GM12878 (cell line): Measurements from ENCODE around the gene HADH. TPM values are rescaled to one million over a fixed set of nuclear protein-coding genes. Genes with fewer than 3 reads are reported as not detected.

Experiments used
- CREM ChIP-seq: IDR thresholded peaks from 2 replicates; pipeline ENCODE4 v1.6.1; 2014; ENCODE audit warnings: antibody characterized with exemption, low read depth
- EGR1 ChIP-seq, 2 experiments: IDR thresholded peaks; 1 replicate in 1 of 2; 2 replicates in 1 of 2; pipeline ENCODE4 v1.6.1; 2011 to 2012; ENCODE audit warnings: low read depth in 2 of 2, low read length in 2 of 2, borderline replicate concordance in 1 of 2, mild to moderate bottlenecking in 1 of 2, moderate library complexity in 1 of 2
- EZH2 ChIP-seq: IDR thresholded peaks from 2 replicates; pipeline ENCODE4 v1.6.1; 2012; ENCODE audit warnings: low read depth, mild to moderate bottlenecking, control low read depth, inconsistent platforms, low read length, borderline replicate concordance; ENCODE audit not compliant: control insufficient read depth
- FOXM1 ChIP-seq: IDR thresholded peaks from 2 replicates; pipeline ENCODE4 v1.6.1; 2012; ENCODE audit warnings: low read depth, mild to moderate bottlenecking, inconsistent platforms, low read length, moderate library complexity
- IKZF1 ChIP-seq: fragments of 450-650 bp; conservative IDR thresholded peaks from 2 replicates; pipeline ENCODE4 v1.6.1; 2017; ENCODE audit warnings: antibody characterized with exemption, mild to moderate bottlenecking
- MAX ChIP-seq: IDR thresholded peaks from 2 replicates; pipeline ENCODE4 v1.6.1; 2012; ENCODE audit warnings: low read depth, low read length, improper control_type of control experiment
- MEF2A ChIP-seq: IDR thresholded peaks from 2 replicates; pipeline ENCODE4 v1.6.1; 2011; ENCODE audit warnings: low read depth, mild to moderate bottlenecking, low read length, moderate library complexity; ENCODE audit not compliant: insufficient read depth
- PKNOX1 ChIP-seq: fragments of 450-650 bp; IDR thresholded peaks from 2 replicates; pipeline ENCODE4 v1.6.1; 2016; ENCODE audit warnings: mild to moderate bottlenecking
- POLR2AphosphoS5 ChIP-seq: IDR thresholded peaks from 2 replicates; pipeline ENCODE4 v1.6.1; 2011; ENCODE audit warnings: mild to moderate bottlenecking, low read length, inconsistent platforms
- POU2F2 ChIP-seq: IDR thresholded peaks from 3 replicates; pipeline ENCODE4 v1.6.1; 2011; ENCODE audit warnings: low read depth, mild to moderate bottlenecking, low read length, borderline replicate concordance
- RB1 ChIP-seq: fragments of 450-650 bp; formaldehyde crosslinking; IDR thresholded peaks from 2 replicates; pipeline ENCODE4 v1.6.1; 2017; ENCODE audit warnings: mild to moderate bottlenecking, borderline replicate concordance
- RELA ChIP-seq: fragments of 450-650 bp; IDR thresholded peaks from 2 replicates; pipeline ENCODE4 v1.8.0; 2014; ENCODE audit warnings: borderline replicate concordance; ENCODE audit not compliant: partially characterized antibody
- SIN3A ChIP-seq: IDR thresholded peaks from 2 replicates; pipeline ENCODE4 v1.6.1; 2012; ENCODE audit warnings: low read depth, low read length, improper control_type of control experiment
- SIX5 ChIP-seq: IDR thresholded peaks from 2 replicates; pipeline ENCODE4 v1.6.1; 2011; ENCODE audit warnings: mild to moderate bottlenecking, low read depth, low read length, moderate library complexity; ENCODE audit not compliant: severe bottlenecking
- SMAD5 ChIP-seq: IDR thresholded peaks from 2 replicates; pipeline ENCODE4 v1.6.1; 2016; ENCODE audit warnings: antibody characterized with exemption, low read depth
- SMARCA5 ChIP-seq: fragments of 450-650 bp; IDR thresholded peaks from 2 replicates; pipeline ENCODE4 v1.6.1; 2017; ENCODE audit warnings: mild to moderate bottlenecking
- SRF ChIP-seq, 2 experiments: IDR thresholded peaks; 2 replicates each; pipeline ENCODE4 v1.6.1; 2011; ENCODE audit warnings: low read depth in 2 of 2, low read length in 2 of 2, mild to moderate bottlenecking in 1 of 2, moderate library complexity in 1 of 2
- SUZ12 ChIP-seq: fragments of 200-600 bp; sonication (generic); IDR thresholded peaks from one replicate; pipeline ENCODE4 v1.6.1; 2018; ENCODE audit warnings: antibody characterized with exemption, mild to moderate bottlenecking; ENCODE audit not compliant: unreplicated experiment
- TAF1 ChIP-seq: IDR thresholded peaks from 2 replicates; pipeline ENCODE4 v1.6.1; 2011; ENCODE audit warnings: mild to moderate bottlenecking, low read depth, low read length, borderline replicate concordance
- USF1 ChIP-seq: IDR thresholded peaks from 2 replicates; pipeline ENCODE4 v1.6.1; 2011; ENCODE audit warnings: borderline replicate concordance, low read depth, mild to moderate bottlenecking, moderate library complexity, mixed read lengths, low read length; ENCODE audit not compliant: insufficient read depth; ENCODE audit errors: extremely low read length
- USF2 ChIP-seq: IDR thresholded peaks from 2 replicates; pipeline ENCODE4 v1.6.1; 2011; ENCODE audit warnings: low read depth, low read length, improper control_type of control experiment, borderline replicate concordance
- polyA plus RNA-seq, 11 experiments: library from polyadenylated mRNA; depleted of rRNA in 4 of 11; unstranded in 6 of 11; stranded (reverse) in 5 of 11; fragments of >200 nt; fragmentation: Nextera tagmentation in 4 of 11; fragmentation: Illumina TruSeq in 1 of 11; extraction: Ambion mirVana in 4 of 11; extraction: Trizol in 1 of 11; gene quantifications; 1 replicate in 1 of 11; 2 replicates in 10 of 11; pipeline versions ENCODE4 v1.2.1 to v1.2.3, GENCODE V29; 2011 to 2016; ENCODE audit warnings: inconsistent platforms in 2 of 11, missing spikeins in 2 of 11, low read depth in 1 of 11
- total RNA-seq, 4 experiments: library from RNA; depleted of rRNA in 3 of 4; stranded (reverse); fragments of >200 nt in 3 of 4; fragmentation: Illumina TruSeq in 1 of 4; extraction: Trizol in 1 of 4; gene quantifications; 2 replicates each; pipeline versions ENCODE4 v1.2.1 to v1.2.3, GENCODE V29; 2013 to 2021

The HADH gene
- total and polyA plus RNA-seq, 10 of the 15 experiments (the other 5 are each of a cell fraction or from before 2014, with no cell fraction given): 20.3 to 97.9 (median 76.6) TPM

- TF ChIP-seq USF2 (peak; percentile 11; the same call in 1 of the 2 replicates), SRF (IDR thresholded peaks at IDR 0.05; ENCODE audit: low read depth in 2 of 2, low read length in 2 of 2) (no peak), SIX5 (peak; percentile 8), RB1 (peak; percentile 91; the same call in 1 of the 2 replicates), RELA (peak; percentile 54), CREM (peak; percentile 80), POLR2AphosphoS5 (peak; percentile 71), SUZ12 (no peak), MEF2A (no peak), IKZF1 (peak; percentile 69), EZH2 (no peak), MAX (peak; percentile 85; the same call in 1 of the 2 replicates), PKNOX1 (peak; percentile 70), SIN3A (peak; percentile 58; the same call in 1 of the 2 replicates), SMARCA5 (0 out of 2 replicates have a peak, but pooled peaks have one; percentile 60), FOXM1 (no peak), USF1 (peak; percentile 63), SMAD5 (0 out of 2 replicates have a peak, but pooled peaks have one; percentile 33), TAF1 (peak; percentile 72; the same call in 1 of the 2 replicates), EGR1 (IDR thresholded peaks at IDR 0.05; ENCODE audit: borderline replicate concordance in 1 of 2, low read depth in 2 of 2, low read length in 2 of 2) (peak in 1 of 2 experiments; percentile 71; a peak in 2 of 3 replicates), POU2F2 (peak; percentile 46; the same call in 1 of the 3 replicates)
Observed at GRCh38 chr4:107989537-107990386, at the start of gene HADH (continued).
